HFFc6 (cell line): ENCODE measurements around the gene CLK2. TPM values are rescaled to one million over a fixed set of nuclear protein-coding genes. Genes with fewer than 3 reads are reported as not detected.

Experiments used
- DNase-seq: peaks from one replicate; pipeline ENCODE4 v3.0.0-alpha.2; 2018
- H3K27ac Mint-ChIP-seq: 2 replicates; pipeline ENCODE4 v1.8.0; 2020; ENCODE audit warnings: mild to moderate bottlenecking, mixed read lengths
- H3K27me3 Mint-ChIP-seq: 2 replicates; pipeline ENCODE4 v1.8.0; 2021; ENCODE audit warnings: mild to moderate bottlenecking, moderate library complexity, mixed read lengths; ENCODE audit not compliant: insufficient read depth
- H3K36me3 Mint-ChIP-seq: 2 replicates; pipeline ENCODE4 v1.8.0; 2021; ENCODE audit warnings: low read depth, mixed read lengths
- H3K4me1 Mint-ChIP-seq: 2 replicates; pipeline ENCODE4 v1.8.0; 2020; ENCODE audit warnings: low read depth, mixed read lengths
- H3K4me3 Mint-ChIP-seq: 2 replicates; pipeline ENCODE4 v1.8.0; 2020; ENCODE audit warnings: mild to moderate bottlenecking, moderate library complexity, mixed read lengths
- H3K9me3 Mint-ChIP-seq: 2 replicates; pipeline ENCODE4 v1.8.0; 2020; ENCODE audit warnings: mild to moderate bottlenecking, mixed read lengths
- CTCF ChIP-seq: fragments of 200-600 bp; sonication (generic); IDR thresholded peaks from 2 replicates; pipeline ENCODE4 v1.5.0; 2021; ENCODE audit warnings: antibody characterized with exemption, mild to moderate bottlenecking
- long read RNA-seq: library from polyadenylated mRNA; unstranded; transcript quantifications from one replicate; pipeline ENCODE4 v2.0.0, GENCODE V29; 2019
- total RNA-seq, 6 experiments: library from RNA; stranded (reverse); fragmentation: NEBNext Ultra II Directional; extraction: Animal tissue kit (Norgen Biotek cat#: 25700); gene quantifications; 2 replicates in 1 of 6; 3 replicates in 5 of 6; pipeline ENCODE4 v1.2.3, GENCODE V29; 2021

The CLK2 gene
- total RNA-seq, result 10 to 100 TPM; 24.8 to 32.8 (median 30.0) TPM
- long read RNA-seq, partial matches to known transcripts, result 1 of 1 reads
- long read RNA-seq, other reads (novel, unspliced or antisense), result 0 of 1 reads

- no peak; the same call in 1 of the 2 replicates for TF ChIP-seq CTCF
- Mint-ChIP-seq H3K27ac (peak within 1 kb of the TSS; percentile 90), H3K27me3 (no peaks in the 10 kb centered on the region; the same call in 1 of the 2 replicates), H3K4me3 (peak within 1 kb of the TSS; percentile 97), H3K4me1 (peaks cover 35% of the 10 kb centered on the region), H3K9me3 (no peaks in the 10 kb centered on the region), H3K36me3 (peaks cover 28% of the 10 kb centered on the region)
- DNase-seq, result peak; percentile 84
These were observed at the start of gene CLK2 for GRCh38 chr1:155273343-155274245. Gene CLK2 (minus strand): TSS chr1:155273504. CDS start chr1:155270977, 2,527 bp downstream.

GRCh38 chr1:155322571-155322952 lies 49.3 kb upstream of the CLK2 start:
- Mint-ChIP-seq H3K4me1 (peaks cover 40% of the 10 kb centered on the region), H3K4me3 (peak overlapping the region; percentile 96), H3K9me3 (no peaks in the 10 kb centered on the region), H3K27me3 (peaks cover 13% of the 10 kb centered on the region), H3K36me3 (peaks cover 5% of the 10 kb centered on the region; the same call in 1 of the 2 replicates), H3K27ac (peak overlapping the region; percentile 86)
- peak; percentile 26 for DNase-seq
- TF ChIP-seq CTCF, result no peak

GRCh38 chr1:155321639-155322503 lies 48.6 kb upstream of the CLK2 start:
- H3K4me3 Mint-ChIP-seq, result peak overlapping the region; percentile 96

GRCh38 chr1:155320661-155321617 lies 47.6 kb upstream of the CLK2 start, which contains the start of gene RUSC1:
Gene RUSC1 (plus strand): TSS chr1:155320894. CDS start chr1:155321774, 880 bp downstream.
- peaks cover 11% of the 10 kb centered on the region for H3K27me3 Mint-ChIP-seq
- no peaks in the 10 kb centered on the region for H3K9me3 Mint-ChIP-seq
- no peak for TF ChIP-seq CTCF
- peaks cover 35% of the 10 kb centered on the region for H3K4me1 Mint-ChIP-seq
- H3K4me3 Mint-ChIP-seq, result peak within 1 kb of the TSS; percentile 96
- H3K27ac Mint-ChIP-seq, result peak within 1 kb of the TSS; percentile 86
- H3K36me3 Mint-ChIP-seq, result peaks cover under 1% of the 10 kb centered on the region; the same call in 1 of the 2 replicates
- DNase-seq, result peak; percentile 27

More at GRCh38 chr1:155321639-155322503, 48.6 kb upstream of the CLK2 start:
- Mint-ChIP-seq H3K36me3 (peaks cover 5% of the 10 kb centered on the region; the same call in 1 of the 2 replicates), H3K9me3 (no peaks in the 10 kb centered on the region), H3K27ac (peak overlapping the region; percentile 86), H3K27me3 (peaks cover 13% of the 10 kb centered on the region), H3K4me1 (peaks cover 40% of the 10 kb centered on the region)
- no peak for DNase-seq
- TF ChIP-seq CTCF, result peak; percentile 30; the same call in 1 of the 2 replicates
